MCF 10A (cell line): ENCODE data around the gene PREB. TPM values are rescaled to one million over a fixed set of nuclear protein-coding genes. Genes with fewer than 3 reads are reported as not detected.

Experiments used
- Bru-seq: library from RNA; stranded (reverse); fragments of 400-500 nt; gene quantifications from one replicate; lab custom pipeline; 2021; lab: Mats Ljungman, UMichigan
- BruChase-seq, 2 experiments: library from RNA; stranded (reverse); fragments of 400-500 nt; gene quantifications; one replicate each; lab custom pipeline; 2021; lab: Mats Ljungman, UMichigan
- BruUV-seq: library from RNA; stranded (reverse); fragments of 400-500 nt; replicated peaks from 2 replicates; lab custom pipeline; 2021; lab: Mats Ljungman, UMichigan
- CTCF ChIA-PET: fragments of 300-600 bp; sonication (Branson Sonifier 250); formaldehyde crosslinking; extraction: SDS; loops from one replicate; lab custom pipeline; 2021; ENCODE audit warnings: antibody characterized with exemption, inconsistent platforms; lab: Yijun Ruan, JAX
- POLR2A ChIA-PET: fragments of 300-600, 350-650 bp; sonication (Branson Sonifier 250); formaldehyde crosslinking; extraction: SDS; loops from one replicate; lab custom pipeline; 2020; ENCODE audit warnings: antibody characterized with exemption, inconsistent platforms; lab: Yijun Ruan, JAX
- DNase-seq: peaks from one replicate; pipeline ENCODE4 v3.0.0-alpha.2; 2018; ENCODE audit not compliant: unreplicated experiment
- H3K27ac Mint-ChIP-seq: one replicate; pipeline ENCODE4 v1.8.0; 2022; ENCODE audit warnings: mild to moderate bottlenecking, low read depth, mixed read lengths; ENCODE audit not compliant: unreplicated experiment
- H3K27me3 Mint-ChIP-seq: one replicate; pipeline ENCODE4 v1.8.0; 2022; ENCODE audit warnings: mixed read lengths; ENCODE audit not compliant: insufficient read depth, unreplicated experiment
- H3K36me3 Mint-ChIP-seq: one replicate; pipeline ENCODE4 v1.8.0; 2022; ENCODE audit warnings: mild to moderate bottlenecking, moderate library complexity, mixed read lengths; ENCODE audit not compliant: insufficient read depth, unreplicated experiment
- H3K4me1 Mint-ChIP-seq: one replicate; pipeline ENCODE4 v1.8.0; 2022; ENCODE audit warnings: mixed read lengths; ENCODE audit not compliant: insufficient read depth, unreplicated experiment
- H3K4me3 Mint-ChIP-seq: one replicate; pipeline ENCODE4 v1.8.0; 2022; ENCODE audit warnings: mild to moderate bottlenecking, moderate library complexity, mixed read lengths; ENCODE audit not compliant: unreplicated experiment
- H3K9me3 Mint-ChIP-seq: one replicate; pipeline ENCODE4 v1.8.0; 2022; ENCODE audit warnings: mixed read lengths; ENCODE audit not compliant: unreplicated experiment
- CTCF ChIP-seq: fragments of 200-600 bp; IDR thresholded peaks from one replicate; pipeline ENCODE4 v1.8.0; 2022; ENCODE audit warnings: antibody characterized with exemption, mild to moderate bottlenecking; ENCODE audit not compliant: unreplicated experiment
- intact Hi-C: fragments of 100-400 bp; cut with micrococcal nuclease; formaldehyde crosslinking; loops from 2 replicates; pipeline ENCODE4 v1.14.1; 2022
- long read RNA-seq: library from polyadenylated mRNA; stranded (forward); transcript quantifications from one replicate; pipeline ENCODE4 v2.0.0, GENCODE V29; 2022
- total RNA-seq: library from RNA; stranded (reverse); gene quantifications from 2 replicates; pipeline ENCODE4 v1.2.3, GENCODE V29; 2022

Gene PREB
- total RNA-seq, result 55.1 and 68.5 TPM in 2 replicates
- Bru-seq, nascent RNA, result percentile 75 among the genes with signal in this experiment
- percentile 88 among the genes with signal in this experiment for BruChase-seq, experiment 1, labeled RNA remaining after a 6-hour chase
- percentile 88 among the genes with signal in this experiment for BruChase-seq, experiment 2, labeled RNA remaining after a 2-hour chase
- long read RNA-seq, transcript PREB-201 (9 exons, 2,166 nt), result major isoform, 217 of 295 reads
- long read RNA-seq, partial matches to known transcripts, result 24 of 295 reads
- long read RNA-seq, other reads (novel, unspliced or antisense), result 51 of 295 reads

DNA sequence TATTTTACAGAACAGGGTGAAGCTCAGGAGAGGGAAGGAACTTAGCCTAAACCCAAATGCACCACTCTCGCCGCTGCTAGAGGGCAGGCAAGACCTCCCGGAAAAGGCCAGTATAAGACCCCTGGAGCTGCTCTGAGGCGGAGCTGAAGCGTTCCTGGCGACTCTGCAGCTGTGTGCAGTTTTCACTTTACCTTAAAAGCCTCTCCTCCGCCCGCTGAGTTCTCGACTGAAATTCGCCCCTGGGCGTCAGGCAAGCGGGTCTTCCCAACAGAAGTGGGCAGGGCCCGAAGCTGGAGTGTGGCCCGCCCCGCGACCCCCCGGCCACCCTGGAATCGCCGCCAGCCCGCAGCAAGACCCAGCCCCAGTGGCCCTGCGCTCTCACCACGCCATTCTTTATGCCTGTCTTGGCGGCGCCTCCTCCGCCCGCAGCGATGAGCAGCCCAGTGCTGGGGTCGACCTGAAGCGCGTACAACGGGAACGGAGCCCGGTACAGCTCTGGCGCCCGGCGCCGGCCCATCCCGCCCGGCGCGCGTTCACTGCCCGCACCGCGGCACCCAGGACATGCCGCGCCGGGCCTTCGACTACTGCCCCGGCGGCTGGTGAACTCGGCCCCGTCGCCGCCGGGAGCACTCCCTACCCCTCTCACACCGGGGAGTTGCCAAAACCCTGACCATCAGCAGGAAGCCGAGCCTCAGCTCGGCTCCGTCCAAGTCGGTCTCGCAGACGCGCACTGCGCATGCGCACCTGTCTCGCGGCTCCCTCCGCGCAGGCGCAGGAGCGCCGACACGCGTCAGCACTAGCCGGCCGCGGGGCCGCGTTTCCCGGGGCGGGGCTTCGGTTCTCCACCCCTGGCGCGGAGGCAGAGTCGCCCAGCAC lies at the start of gene PREB:
Gene PREB (minus strand): TSS at position 732 of the 876 bp plus-strand sequence. CDS start 215 bp downstream, at position 517.
- Mint-ChIP-seq H3K36me3 (peaks cover 19% of the 10 kb centered on the region), H3K27me3 (no peaks in the 10 kb centered on the region), H3K4me1 (peaks cover 11% of the 10 kb centered on the region), H3K27ac (peak within 1 kb of the TSS; percentile 92), H3K4me3 (peak within 1 kb of the TSS; percentile 91), H3K9me3 (no peaks in the 10 kb centered on the region)
- BruUV-seq, result no TSS peak
- ChIA-PET POLR2A (interaction anchor here (0.6 to 2.5 kb wide), 16 partner anchors 10 to 222 kb away, joined by 3 to 20 read pairs (median 4); partner anchors contain the start of genes ABHD1, ATRAID, CAD and GTF3C2), CTCF (interaction anchor here (0.6 to 1.8 kb wide), 14 partner anchors 11 to 1675 kb away, joined by 3 to 8 read pairs (median 4); partner anchors contain the start of gene ABHD1)
- peak; percentile 96 for DNase-seq
- intact Hi-C loops, result loop anchor here (5.0 kb wide), 1 partner anchor 58 kb away; no protein-coding TSS in a partner anchor
- TF ChIP-seq CTCF, result no peak

GRCh38 chr2:27184115-27184514 lies 49.7 kb upstream of the PREB start:
- no peak for TF ChIP-seq CTCF
- ChIA-PET POLR2A (no interaction called here), CTCF (interaction anchor here (0.6 to 5.3 kb wide), 5 partner anchors 13 to 385 kb away, joined by 3 to 27 read pairs (median 3); no protein-coding TSS in a partner anchor)
- H3K9me3 Mint-ChIP-seq, result no peaks in the 10 kb centered on the region
- H3K4me1 Mint-ChIP-seq, result peaks cover 11% of the 10 kb centered on the region
- no peaks in the 10 kb centered on the region for H3K36me3 Mint-ChIP-seq
- intact Hi-C loops, result no loop called here
- DNase-seq, result peak; percentile 23
- no peak overlapping the region for H3K27ac Mint-ChIP-seq
- H3K27me3 Mint-ChIP-seq, result no peaks in the 10 kb centered on the region
- no TSS peak for BruUV-seq
- H3K4me3 Mint-ChIP-seq, result no peak overlapping the region

GRCh38 chr2:27182346-27182745 lies 47.9 kb upstream of the PREB start:
- Mint-ChIP-seq H3K27ac (no peak overlapping the region), H3K9me3 (no peaks in the 10 kb centered on the region), H3K4me3 (no peak overlapping the region), H3K27me3 (no peaks in the 10 kb centered on the region), H3K36me3 (no peaks in the 10 kb centered on the region), H3K4me1 (peaks cover 11% of the 10 kb centered on the region)
- no TSS peak for BruUV-seq
- ChIA-PET CTCF (interaction anchor here (5.3 kb wide), 1 partner anchor 12 kb away, joined by 27 read pairs; no protein-coding TSS in a partner anchor), POLR2A (no interaction called here)
- DNase-seq, result peak; percentile 8
- intact Hi-C loops, result no loop called here
- no peak for TF ChIP-seq CTCF
